Stimulated activated CD8-positive, alpha-beta memory T cell treated with anti-CD3 and anti-CD28 coated beads, Interleukin-12 subunit alpha, Interleukin-12 subunit beta, amount 100 ng/mL, for 4 hours (primary cell): Measurements from ENCODE around the gene LRRN3.

Source experiments
- DNase-seq: peaks from one replicate; pipeline ENCODE4 v3.0.0-alpha.2; 2020; ENCODE audit warnings: low read depth

The LRRN3 gene

DNA sequence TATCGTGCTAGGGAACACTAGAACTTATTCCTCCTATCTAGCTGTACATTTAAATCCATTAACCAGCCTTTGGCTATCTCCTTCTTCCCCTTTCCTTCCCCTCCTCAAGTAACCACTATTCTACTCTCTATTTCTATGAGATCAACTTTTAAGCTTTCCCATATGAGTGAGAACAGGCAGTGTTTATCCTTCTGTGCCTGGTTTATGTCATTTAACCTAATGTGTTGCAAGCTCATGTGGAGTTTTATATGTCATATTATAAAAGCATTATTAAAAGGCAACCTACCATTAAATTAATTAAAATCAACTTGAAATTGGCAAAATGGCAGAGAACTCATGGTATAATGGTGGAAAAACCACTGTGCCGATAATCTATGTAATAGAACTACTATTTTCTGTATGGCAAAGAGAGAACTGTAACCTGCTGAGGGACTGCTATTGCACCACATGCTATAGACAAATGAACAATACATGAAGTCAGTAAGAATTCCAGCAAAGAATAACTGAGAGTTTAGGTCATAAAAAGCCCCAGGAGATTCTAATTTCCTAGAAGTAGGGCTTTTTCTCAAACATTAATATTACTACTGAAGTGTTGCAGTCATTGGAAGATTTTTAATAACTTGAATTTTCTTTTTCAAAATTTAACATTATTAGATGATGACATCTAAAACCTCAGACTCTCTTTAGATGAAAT, 81.8 kb downstream of the LRRN3 start:
- DNase-seq, result no peak

DNA sequence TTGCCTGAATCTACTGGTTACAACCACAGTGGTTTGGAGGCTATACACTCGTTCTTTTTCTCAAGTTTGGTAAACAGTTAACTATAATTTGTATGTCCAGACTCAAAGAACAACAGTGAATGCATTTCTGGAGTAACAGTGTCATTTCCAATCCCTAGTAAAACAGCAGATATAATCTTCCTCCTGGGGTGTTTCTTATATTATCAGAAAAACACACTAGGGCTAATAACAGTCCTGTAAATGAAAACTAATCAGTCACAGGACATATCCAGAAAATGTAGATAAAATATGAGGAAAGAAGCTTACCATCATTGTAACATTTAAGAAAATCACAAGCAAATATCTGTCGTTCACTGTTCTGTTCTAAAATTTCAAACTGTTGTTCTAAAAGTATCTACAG, 82.6 kb downstream of the LRRN3 start:
- no peak for DNase-seq

DNA sequence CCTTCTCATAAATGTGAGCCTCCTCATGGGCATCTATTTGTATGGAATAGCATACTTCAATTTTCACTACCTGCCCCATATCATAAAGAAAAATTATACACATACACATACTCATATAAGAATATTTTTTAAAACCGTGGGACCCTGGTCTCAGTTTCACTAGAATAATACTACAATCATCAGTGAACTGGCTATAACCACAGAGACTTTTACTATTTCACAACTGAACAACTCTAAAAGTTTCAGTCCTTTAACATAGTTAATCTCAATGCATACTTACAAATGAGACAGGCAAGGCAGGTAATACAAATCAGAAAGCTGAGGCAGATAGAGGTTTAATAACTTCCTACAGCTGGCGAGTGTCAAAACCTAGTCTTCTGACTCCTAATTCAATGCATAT, 83.1 kb downstream of the LRRN3 start:
- DNase-seq, result no peak

DNA sequence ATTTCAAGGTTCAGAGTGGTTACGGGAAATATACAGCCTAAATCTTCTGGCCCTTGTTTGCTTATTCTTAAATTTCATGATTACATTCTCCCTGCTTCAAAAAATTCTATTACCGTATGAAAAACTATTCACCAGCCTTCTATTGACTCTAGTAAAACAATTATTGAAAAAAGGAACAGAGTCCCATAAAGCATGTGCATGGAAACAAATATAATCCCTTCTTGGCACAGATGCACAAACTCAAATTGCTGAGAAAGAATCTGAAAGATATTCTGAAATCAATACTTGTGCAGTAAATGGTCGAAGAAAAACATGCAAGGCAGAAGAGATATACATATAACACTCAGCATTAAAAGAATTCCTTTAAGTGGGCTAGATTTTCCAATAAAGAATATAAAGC, 83.6 kb downstream of the LRRN3 start:
- no peak for DNase-seq
